ENCODE data around the gene BDP1. TPM values are rescaled to one million over a fixed set of nuclear protein-coding genes. Genes with fewer than 3 reads are reported as not detected.
A peak's percentile ranks its signal among the peaks of the same experiment; 100 is the strongest.
"Not testable (repeated sequence)": the region's sequence is repeated elsewhere in the genome, so short reads cannot be mapped to it uniquely, and the experiment has no call there.

The BDP1 gene
- total and polyA plus RNA-seq, 2 experiments from 2014 or later: 14.3 to 14.5 TPM

DNA sequence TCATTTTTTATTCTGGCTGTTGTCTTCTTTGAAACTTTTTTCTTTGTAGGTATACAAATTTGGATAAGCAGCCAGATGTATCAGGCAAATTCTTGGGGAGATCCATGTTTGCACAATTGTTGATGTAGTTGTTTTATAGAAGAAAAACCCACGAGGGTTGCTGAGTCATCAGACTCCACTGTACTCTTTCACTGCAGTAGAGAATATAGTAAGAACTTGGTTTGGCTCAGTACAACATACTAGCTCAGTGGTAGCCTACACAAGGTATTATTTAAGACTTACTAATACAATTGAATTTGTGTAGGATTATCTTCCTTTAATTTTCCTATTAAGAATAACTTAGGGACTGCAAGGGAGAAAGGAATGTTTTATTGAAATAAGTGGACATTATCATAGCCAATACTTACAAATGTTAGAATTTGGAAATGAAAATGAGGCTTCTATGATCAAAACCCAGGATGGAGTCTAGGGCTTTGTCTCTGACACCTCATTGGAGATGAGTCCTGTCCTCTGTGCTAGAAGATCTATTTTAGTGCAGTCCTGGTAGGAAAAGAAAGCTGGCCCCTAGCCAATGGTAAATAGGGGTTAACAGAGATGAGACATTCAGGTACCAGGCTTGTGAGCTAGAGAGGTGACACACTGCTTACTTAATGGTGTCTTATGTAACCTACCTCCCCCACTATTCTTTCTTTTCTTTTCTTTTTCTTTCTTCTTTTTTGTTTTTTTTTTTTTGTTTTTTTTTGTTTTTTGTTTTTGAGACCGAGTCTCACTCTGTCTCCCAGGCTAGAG lies 28.6 kb upstream of the BDP1 start:
- H3K4me1 ChIP-seq (ENCODE audit: insufficient read depth); H3K9ac ChIP-seq; H3K9me2 ChIP-seq (ENCODE audit: insufficient read depth); H3K9me3 ChIP-seq (ENCODE audit: low read depth); H3K27me3 ChIP-seq (replicated peaks; ENCODE audit: insufficient read depth); H2AFZ ChIP-seq; H4K20me1 ChIP-seq (ENCODE audit: insufficient read depth); in situ Hi-C loops (cut with MboI); H3K79me2 ChIP-seq (ENCODE audit: insufficient read depth); DNase-seq; H3K4me2 ChIP-seq (ENCODE audit: unreplicated experiment); H3F3A ChIP-seq (ENCODE audit: insufficient read depth); H3K27ac ChIP-seq; H3K4me3 ChIP-seq; H3K36me3 ChIP-seq (ENCODE audit: low read depth): not testable (repeated sequence)
- WGBS, 2 experiments (ENCODE audit: low coverage in 1 of 2, low lambda C conversion rate in 2 of 2, missing lambda C conversion rate in 2 of 2): 7 to 23% methylated on average over 2 of the region's 2 CpGs

DNA sequence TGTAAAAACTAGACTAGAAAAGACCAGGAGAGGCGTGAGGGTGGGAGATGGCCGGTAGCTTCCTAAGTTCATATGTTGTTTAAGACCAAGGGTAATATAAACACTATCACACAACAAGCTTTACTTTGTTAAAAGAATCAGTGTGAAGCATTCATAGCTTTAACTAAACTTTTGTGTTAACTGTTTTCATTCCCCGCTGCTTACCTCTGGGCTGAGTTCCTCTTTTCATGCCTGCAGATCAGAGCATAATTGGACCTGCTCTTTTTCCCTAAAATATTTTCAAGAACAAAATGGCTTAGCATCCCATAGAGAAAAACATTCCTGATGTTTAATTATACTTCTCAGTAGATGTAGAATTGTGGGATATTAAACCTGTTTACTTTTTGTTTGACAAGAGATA lies 23.0 kb upstream of the BDP1 start:
- H3K4me3 ChIP-seq; H3K9ac ChIP-seq; H3K4me1 ChIP-seq (ENCODE audit: insufficient read depth); H3F3A ChIP-seq (ENCODE audit: insufficient read depth); H3K36me3 ChIP-seq (ENCODE audit: low read depth); H3K4me2 ChIP-seq (ENCODE audit: unreplicated experiment); in situ Hi-C loops (cut with MboI); H3K27ac ChIP-seq; DNase-seq; H3K27me3 ChIP-seq (replicated peaks; ENCODE audit: insufficient read depth); H3K79me2 ChIP-seq (ENCODE audit: insufficient read depth); H2AFZ ChIP-seq; H3K9me3 ChIP-seq (ENCODE audit: low read depth); H3K9me2 ChIP-seq (ENCODE audit: insufficient read depth); H4K20me1 ChIP-seq (ENCODE audit: insufficient read depth): not testable (repeated sequence)
- 60 to 69% methylated on average over 3 of the region's 3 CpGs for WGBS, 2 experiments (ENCODE audit: low coverage in 1 of 2, low lambda C conversion rate in 2 of 2, missing lambda C conversion rate in 2 of 2)

DNA sequence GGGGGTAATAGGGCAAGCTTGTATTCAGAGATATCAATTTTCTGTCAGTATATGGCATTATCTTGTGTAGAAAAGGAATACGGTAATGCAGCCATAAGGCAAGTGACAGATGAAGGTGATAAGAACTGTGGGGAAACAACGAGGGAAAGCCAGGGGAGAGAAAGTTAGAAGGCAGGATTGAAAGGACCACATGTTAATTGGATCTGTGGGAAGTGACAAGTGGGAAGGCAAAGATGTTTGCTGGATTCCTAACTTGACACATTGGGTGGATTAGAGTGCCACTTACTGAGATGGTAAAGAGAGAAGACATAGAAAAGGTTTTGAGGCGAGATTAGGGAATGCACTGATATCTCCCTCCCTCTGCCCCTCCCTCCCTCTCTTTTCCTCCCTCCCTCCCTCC lies 20.6 kb upstream of the BDP1 start:
- H3K27me3 ChIP-seq (replicated peaks; ENCODE audit: insufficient read depth); H3K9me3 ChIP-seq (ENCODE audit: low read depth); H3K4me3 ChIP-seq; H3K4me2 ChIP-seq (ENCODE audit: unreplicated experiment); H3K27ac ChIP-seq; H3K9me2 ChIP-seq (ENCODE audit: insufficient read depth); H3F3A ChIP-seq (ENCODE audit: insufficient read depth); H4K20me1 ChIP-seq (ENCODE audit: insufficient read depth); H3K36me3 ChIP-seq (ENCODE audit: low read depth); DNase-seq; H2AFZ ChIP-seq; in situ Hi-C loops (cut with MboI); H3K4me1 ChIP-seq (ENCODE audit: insufficient read depth); H3K9ac ChIP-seq; H3K79me2 ChIP-seq (ENCODE audit: insufficient read depth): not testable (repeated sequence)
- 30 to 36% methylated on average over 2 to 3 of the region's 3 CpGs for WGBS, 2 experiments (ENCODE audit: low coverage in 1 of 2, low lambda C conversion rate in 2 of 2, missing lambda C conversion rate in 2 of 2)

DNA sequence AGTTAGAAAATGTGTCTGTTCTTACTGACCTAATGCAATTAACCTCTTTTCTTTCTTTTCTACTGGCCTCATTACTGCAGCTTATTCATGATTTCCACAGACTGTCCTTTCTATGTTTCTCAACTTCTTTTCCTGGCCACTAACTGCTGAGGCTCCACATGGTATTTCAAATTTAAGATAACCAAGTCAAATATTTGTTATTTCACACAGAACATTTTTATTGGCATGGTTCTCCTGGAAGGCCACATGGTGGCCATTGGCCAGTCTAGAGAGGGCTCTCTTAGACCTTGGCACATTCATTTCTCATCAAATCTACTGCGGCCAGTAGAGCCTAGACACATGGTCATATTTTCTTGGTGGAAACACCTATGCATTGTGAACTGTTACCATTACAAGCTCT lies 13.9 kb upstream of the BDP1 start:
- H3K27ac ChIP-seq; H3K4me1 ChIP-seq (ENCODE audit: insufficient read depth); in situ Hi-C loops (cut with MboI); H3K4me3 ChIP-seq; H4K20me1 ChIP-seq (ENCODE audit: insufficient read depth); H3K36me3 ChIP-seq (ENCODE audit: low read depth); H2AFZ ChIP-seq; H3K79me2 ChIP-seq (ENCODE audit: insufficient read depth); DNase-seq; H3K9me2 ChIP-seq (ENCODE audit: insufficient read depth); H3K9me3 ChIP-seq (ENCODE audit: low read depth); H3F3A ChIP-seq (ENCODE audit: insufficient read depth); H3K9ac ChIP-seq; H3K4me2 ChIP-seq (ENCODE audit: unreplicated experiment): not testable (repeated sequence)
- WGBS, 2 experiments (ENCODE audit: low coverage in 1 of 2, low lambda C conversion rate in 2 of 2, missing lambda C conversion rate in 2 of 2): 73 to 87% methylated on average over 1 of the region's 1 CpG
- peaks cover 20% of the 10 kb centered on the region for H3K27me3 ChIP-seq (replicated peaks; ENCODE audit: insufficient read depth)

DNA sequence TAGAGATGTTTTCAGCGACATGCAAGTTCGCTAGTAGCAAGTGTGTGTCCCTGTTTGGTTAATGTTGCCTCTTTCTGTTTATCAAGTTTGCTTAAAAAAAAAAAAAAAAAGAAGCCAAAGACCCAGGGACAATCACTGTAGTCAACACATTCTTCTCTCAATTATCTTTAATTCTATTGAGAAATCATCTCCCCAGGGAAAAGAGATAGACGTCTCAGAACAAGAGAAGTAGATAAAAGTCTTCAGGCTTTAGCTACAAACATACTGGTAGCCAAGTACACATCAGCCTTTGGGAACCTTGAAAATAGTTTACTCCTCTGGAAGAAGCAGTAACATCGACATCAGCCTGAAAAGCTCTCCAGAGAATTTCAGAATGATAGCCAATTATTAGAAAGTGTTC lies 11.6 kb upstream of the BDP1 start:
- H3K4me2 ChIP-seq (ENCODE audit: unreplicated experiment); H3K9me2 ChIP-seq (ENCODE audit: insufficient read depth); H3K9me3 ChIP-seq (ENCODE audit: low read depth); H3K79me2 ChIP-seq (ENCODE audit: insufficient read depth); H4K20me1 ChIP-seq (ENCODE audit: insufficient read depth); DNase-seq; in situ Hi-C loops (cut with MboI); H3K4me3 ChIP-seq; H2AFZ ChIP-seq; H3K4me1 ChIP-seq (ENCODE audit: insufficient read depth); H3K9ac ChIP-seq; H3F3A ChIP-seq (ENCODE audit: insufficient read depth); H3K27ac ChIP-seq; H3K36me3 ChIP-seq (ENCODE audit: low read depth): not testable (repeated sequence)
- 53 to 55% methylated on average over 4 of the region's 4 CpGs for WGBS, 2 experiments (ENCODE audit: low coverage in 1 of 2, low lambda C conversion rate in 2 of 2, missing lambda C conversion rate in 2 of 2)
- peaks cover 25% of the 10 kb centered on the region for H3K27me3 ChIP-seq (replicated peaks; ENCODE audit: insufficient read depth)

DNA sequence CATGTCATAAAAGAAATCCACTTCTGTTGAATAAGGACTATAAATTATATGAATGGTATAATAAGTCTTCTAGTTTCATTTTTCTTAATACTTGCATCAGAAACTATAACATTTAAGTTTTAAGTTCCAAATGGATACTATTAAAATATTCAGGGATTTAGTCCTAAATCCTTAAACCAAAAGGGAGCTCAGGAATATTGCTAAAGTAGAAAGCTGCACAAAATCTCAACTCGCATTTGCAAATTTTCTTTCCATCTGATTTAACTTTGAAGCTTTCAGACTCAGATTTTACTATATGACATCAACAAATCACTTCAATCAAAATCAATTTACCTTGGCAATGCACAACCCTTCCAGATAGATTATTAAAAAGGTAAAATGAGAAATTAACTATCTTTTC lies 10.4 kb upstream of the BDP1 start:
- H3K79me2 ChIP-seq (ENCODE audit: insufficient read depth); H3F3A ChIP-seq (ENCODE audit: insufficient read depth); DNase-seq; H3K4me1 ChIP-seq (ENCODE audit: insufficient read depth); H3K9me2 ChIP-seq (ENCODE audit: insufficient read depth); in situ Hi-C loops (cut with MboI); H3K9me3 ChIP-seq (ENCODE audit: low read depth); H3K4me3 ChIP-seq; H3K4me2 ChIP-seq (ENCODE audit: unreplicated experiment); H3K9ac ChIP-seq; H4K20me1 ChIP-seq (ENCODE audit: insufficient read depth); H2AFZ ChIP-seq; H3K36me3 ChIP-seq (ENCODE audit: low read depth); H3K27ac ChIP-seq: not testable (repeated sequence)
- 46 to 63% methylated on average over 1 of the region's 1 CpG for WGBS, 2 experiments (ENCODE audit: low coverage in 1 of 2, low lambda C conversion rate in 2 of 2, missing lambda C conversion rate in 2 of 2)
- peaks cover 29% of the 10 kb centered on the region for H3K27me3 ChIP-seq (replicated peaks; ENCODE audit: insufficient read depth)

DNA sequence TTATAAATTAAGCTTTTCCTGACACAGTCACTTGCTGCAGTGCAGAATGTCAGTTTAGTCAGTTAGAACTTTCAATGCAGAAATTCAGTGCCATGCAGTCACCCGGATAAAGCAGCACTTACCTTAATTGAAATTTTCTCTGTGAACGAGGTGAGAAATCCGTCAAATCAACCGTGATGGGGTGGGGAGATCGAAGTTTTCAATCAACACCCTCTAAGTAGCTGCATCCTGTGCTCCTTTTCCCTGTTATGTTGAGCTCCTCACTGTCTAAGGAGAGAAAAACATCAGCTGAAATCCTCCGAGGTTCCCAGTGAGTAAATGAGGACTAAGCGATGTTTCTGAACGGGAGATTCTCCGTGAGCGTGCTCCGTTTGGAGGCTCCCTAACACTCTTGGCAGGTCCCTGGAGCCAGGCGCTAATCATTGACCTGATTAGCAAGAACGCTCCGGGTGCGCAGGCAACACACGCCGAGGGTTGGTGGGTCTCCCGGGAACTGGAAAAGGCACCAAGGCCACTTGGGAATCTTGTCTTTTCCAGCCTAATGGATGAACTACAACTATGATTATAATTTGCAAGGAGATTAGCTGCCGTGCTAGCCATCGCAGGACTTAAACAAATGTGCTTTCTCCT lies 9.8 kb upstream of the BDP1 start:
- H3K27ac ChIP-seq; H3K9me2 ChIP-seq (ENCODE audit: insufficient read depth); H3K9me3 ChIP-seq (ENCODE audit: low read depth); H3K36me3 ChIP-seq (ENCODE audit: low read depth); H3K4me1 ChIP-seq (ENCODE audit: insufficient read depth); DNase-seq; H3K79me2 ChIP-seq (ENCODE audit: insufficient read depth); H3K4me2 ChIP-seq (ENCODE audit: unreplicated experiment); H3K4me3 ChIP-seq; H3K9ac ChIP-seq; H3F3A ChIP-seq (ENCODE audit: insufficient read depth); in situ Hi-C loops (cut with MboI); H4K20me1 ChIP-seq (ENCODE audit: insufficient read depth): not testable (repeated sequence)
- peak overlapping the region; percentile 45; the same call in 1 of the 2 replicates for H2AFZ ChIP-seq
- 8 to 16% methylated on average over 8 to 20 of the region's 20 CpGs for WGBS, 2 experiments (ENCODE audit: low coverage in 1 of 2, low lambda C conversion rate in 2 of 2, missing lambda C conversion rate in 2 of 2)
- H3K27me3 ChIP-seq (replicated peaks; ENCODE audit: insufficient read depth): peaks cover 35% of the 10 kb centered on the region

All from GM23248 (cell line).